WTC11 (cell line): ENCODE results near the gene SNX8. TPM values are rescaled to one million over a fixed set of nuclear protein-coding genes. Genes with fewer than 3 reads are reported as not detected.

Experiments used
- ATAC-seq: fragments of 200-7000 bp; cut with Tn5 transposase; 2 replicates; pipeline ENCODE4 v1.10.0; 2021; ENCODE audit warnings: mild to moderate bottlenecking, moderate library complexity
- CTCF ChIA-PET: fragments of 300-600 bp; sonication (Branson Sonifier 250); formaldehyde crosslinking; loops from one replicate; lab custom pipeline; 2021; ENCODE audit warnings: antibody characterized with exemption; lab: Charles Lee
- POLR2A ChIA-PET: fragments of 350-600 bp; sonication (Branson Sonifier 250); formaldehyde crosslinking; loops from one replicate; lab custom pipeline; 2021; ENCODE audit warnings: antibody characterized with exemption; lab: Charles Lee
- DNase-seq: peaks from one replicate; pipeline ENCODE4 v3.0.0; 2021; ENCODE audit warnings: low spot score
- H3K27ac Mint-ChIP-seq: 2 replicates; pipeline ENCODE4 v1.8.0; 2021; ENCODE audit warnings: mixed read lengths
- H3K27me3 Mint-ChIP-seq: 2 replicates; pipeline ENCODE4 v1.8.0; 2021; ENCODE audit warnings: low read depth, mild to moderate bottlenecking, moderate library complexity, mixed read lengths
- H3K36me3 Mint-ChIP-seq: 2 replicates; pipeline ENCODE4 v1.8.0; 2021; ENCODE audit warnings: mixed read lengths
- H3K4me1 Mint-ChIP-seq: 2 replicates; pipeline ENCODE4 v1.8.0; 2022; ENCODE audit warnings: mixed read lengths
- H3K4me3 Mint-ChIP-seq: 2 replicates; pipeline ENCODE4 v1.8.0; 2021; ENCODE audit warnings: mild to moderate bottlenecking, moderate library complexity, mixed read lengths
- H3K9me3 Mint-ChIP-seq: 2 replicates; pipeline ENCODE4 v1.8.0; 2021; ENCODE audit warnings: mixed read lengths
- ATF1 ChIP-seq: sonication (generic); formaldehyde crosslinking; IDR thresholded peaks from 2 replicates; pipeline ENCODE4 v1.8.1; 2023; ENCODE audit warnings: mild to moderate bottlenecking, moderate library complexity, missing genetic modification reagents
- EMX1 ChIP-seq: fragments of 250-450 bp; sonication (Bioruptor Pico); IDR thresholded peaks from 2 replicates; pipeline ENCODE4 v1.8.0; 2021; ENCODE audit warnings: mild to moderate bottlenecking
- ETV6 ChIP-seq: sonication (generic); formaldehyde crosslinking; IDR thresholded peaks from 2 replicates; pipeline ENCODE4 v1.8.1; 2022; ENCODE audit warnings: mild to moderate bottlenecking, missing genetic modification reagents
- FOXK1 ChIP-seq: sonication (generic); formaldehyde crosslinking; IDR thresholded peaks from 2 replicates; pipeline ENCODE4 v1.8.0; 2022; ENCODE audit warnings: mild to moderate bottlenecking, moderate library complexity, missing genetic modification reagents
- IRF2 ChIP-seq: sonication (generic); formaldehyde crosslinking; IDR thresholded peaks from 2 replicates; pipeline ENCODE4 v1.8.0; 2022; ENCODE audit warnings: low read depth, missing genetic modification reagents, borderline replicate concordance
- JAZF1 ChIP-seq: fragments of 250-450 bp; sonication (Bioruptor Pico); IDR thresholded peaks from 2 replicates; pipeline ENCODE4 v1.9.0; 2021; ENCODE audit warnings: moderate library complexity, mild to moderate bottlenecking, inconsistent platforms
- ZNF219 ChIP-seq: sonication (generic); formaldehyde crosslinking; IDR thresholded peaks from 2 replicates; pipeline ENCODE4 v1.8.0; 2023; ENCODE audit warnings: missing genetic modification reagents, mild to moderate bottlenecking, borderline replicate concordance
- ZNF416 ChIP-seq: fragments of 250-450 bp; sonication (Bioruptor Pico); IDR thresholded peaks from 2 replicates; pipeline ENCODE4 v1.9.0; 2021; ENCODE audit warnings: mild to moderate bottlenecking, inconsistent platforms
- total RNA-seq: library from RNA; stranded (reverse); gene quantifications from 3 replicates; pipeline ENCODE4 v1.2.3, GENCODE V29; 2021
- TF ChIP-seq, protein P1 (sequence below): sonication (generic); formaldehyde crosslinking; IDR thresholded peaks from 2 replicates; pipeline ENCODE4 v1.8.1; 2023; ENCODE audit warnings: mild to moderate bottlenecking, missing genetic modification reagents
- TF ChIP-seq, protein P2 (sequence below): sonication (generic); formaldehyde crosslinking; IDR thresholded peaks from 2 replicates; pipeline ENCODE4 v1.8.0; 2022; ENCODE audit warnings: mild to moderate bottlenecking, missing genetic modification reagents
- TF ChIP-seq, protein P3 (sequence below): sonication (generic); formaldehyde crosslinking; IDR thresholded peaks from 2 replicates; pipeline ENCODE4 v1.8.1; 2023; ENCODE audit warnings: mild to moderate bottlenecking, missing genetic modification reagents, borderline replicate concordance
- TF ChIP-seq, protein P4 (sequence below): sonication (generic); formaldehyde crosslinking; IDR thresholded peaks from 2 replicates; pipeline ENCODE4 v1.8.0; 2023; ENCODE audit warnings: missing genetic modification reagents, mild to moderate bottlenecking, borderline replicate concordance
- TF ChIP-seq, protein P5 (sequence below): sonication (generic); formaldehyde crosslinking; IDR thresholded peaks from 2 replicates; pipeline ENCODE4 v1.8.1; 2022; ENCODE audit warnings: low read depth, missing genetic modification reagents, borderline replicate concordance

Gene SNX8
- total RNA-seq, 1 experiment from 2014 or later, result 50.8 TPM

DNA sequence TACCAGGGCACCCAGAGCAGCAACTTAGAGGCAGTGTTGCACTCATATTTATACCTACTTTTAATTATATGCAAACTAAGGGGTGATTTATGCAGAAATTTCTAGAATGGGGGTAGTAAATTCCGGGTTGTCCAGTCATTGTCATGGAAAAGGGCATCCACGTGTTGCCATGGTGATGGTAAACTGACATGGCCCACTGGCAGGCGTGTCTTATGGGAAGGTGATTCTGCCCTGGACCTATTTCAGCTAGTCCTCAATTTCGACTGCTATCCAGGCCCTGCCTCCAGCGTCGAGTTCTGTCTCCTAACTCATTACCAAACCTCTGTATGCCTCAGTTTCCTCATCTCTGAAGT is 12.8 kb downstream of the SNX8 start:
- POLR2A ChIA-PET, result interaction anchor here (1.0 kb wide), 1 partner anchor 32 kb away, joined by 3 read pairs; no protein-coding TSS in a partner anchor
- peak overlapping the region; percentile 96 for H3K27ac Mint-ChIP-seq
- ATAC-seq, result peak; percentile 68

DNA sequence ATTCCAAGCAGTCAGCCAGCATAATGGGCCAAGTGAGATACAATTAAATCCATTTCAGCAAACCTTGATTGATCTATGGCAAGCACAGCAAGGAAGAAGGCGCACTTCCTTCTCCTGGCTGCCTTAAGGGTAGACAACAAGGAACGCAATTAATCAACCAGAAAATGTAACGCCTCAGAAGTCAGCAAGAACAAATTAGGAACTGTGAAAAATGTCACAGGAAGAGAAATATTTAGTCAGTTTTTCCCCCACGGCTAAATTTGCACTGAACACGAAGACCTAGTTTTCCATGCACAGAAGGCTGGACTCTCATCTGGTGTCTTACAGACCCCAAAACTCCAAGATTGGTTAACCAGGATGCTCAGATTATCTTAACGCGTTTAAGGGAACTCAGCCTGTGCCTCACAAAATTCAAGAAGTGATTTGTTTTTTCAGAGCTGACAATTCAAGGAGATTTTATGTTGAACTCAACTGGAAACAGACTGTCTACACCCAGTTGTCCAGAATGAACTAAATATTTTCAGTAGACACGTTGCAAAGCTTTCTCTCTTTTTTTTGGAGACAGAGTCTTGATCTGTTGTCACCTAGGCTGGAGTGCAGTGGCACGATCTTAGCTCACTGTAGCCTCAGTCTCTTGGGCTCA is 14.2 kb downstream of the SNX8 start:
- ChIA-PET POLR2A (interaction anchor here (1.4 kb wide), 1 partner anchor 10 kb away, joined by 3 read pairs; no protein-coding TSS in a partner anchor), CTCF (interaction anchor here (1.6 kb wide), 1 partner anchor 21 kb away, joined by 6 read pairs; no protein-coding TSS in a partner anchor)
- Mint-ChIP-seq H3K36me3 (peaks cover 26% of the 10 kb centered on the region), H3K4me1 (peaks cover 40% of the 10 kb centered on the region), H3K4me3 (no peak overlapping the region), H3K27me3 (no peaks in the 10 kb centered on the region; the same call in 1 of the 2 replicates), H3K9me3 (peaks cover 14% of the 10 kb centered on the region), H3K27ac (peak overlapping the region; percentile 91)
- DNase-seq, result no peak
- no peak for ATAC-seq
- no peak for TF ChIP-seq FOXK1
- TF ChIP-seq, protein P1, sequence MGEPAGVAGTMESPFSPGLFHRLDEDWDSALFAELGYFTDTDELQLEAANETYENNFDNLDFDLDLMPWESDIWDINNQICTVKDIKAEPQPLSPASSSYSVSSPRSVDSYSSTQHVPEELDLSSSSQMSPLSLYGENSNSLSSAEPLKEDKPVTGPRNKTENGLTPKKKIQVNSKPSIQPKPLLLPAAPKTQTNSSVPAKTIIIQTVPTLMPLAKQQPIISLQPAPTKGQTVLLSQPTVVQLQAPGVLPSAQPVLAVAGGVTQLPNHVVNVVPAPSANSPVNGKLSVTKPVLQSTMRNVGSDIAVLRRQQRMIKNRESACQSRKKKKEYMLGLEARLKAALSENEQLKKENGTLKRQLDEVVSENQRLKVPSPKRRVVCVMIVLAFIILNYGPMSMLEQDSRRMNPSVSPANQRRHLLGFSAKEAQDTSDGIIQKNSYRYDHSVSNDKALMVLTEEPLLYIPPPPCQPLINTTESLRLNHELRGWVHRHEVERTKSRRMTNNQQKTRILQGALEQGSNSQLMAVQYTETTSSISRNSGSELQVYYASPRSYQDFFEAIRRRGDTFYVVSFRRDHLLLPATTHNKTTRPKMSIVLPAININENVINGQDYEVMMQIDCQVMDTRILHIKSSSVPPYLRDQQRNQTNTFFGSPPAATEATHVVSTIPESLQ (CRISPR knock-in tag), result no peak
- TF ChIP-seq, protein P2, sequence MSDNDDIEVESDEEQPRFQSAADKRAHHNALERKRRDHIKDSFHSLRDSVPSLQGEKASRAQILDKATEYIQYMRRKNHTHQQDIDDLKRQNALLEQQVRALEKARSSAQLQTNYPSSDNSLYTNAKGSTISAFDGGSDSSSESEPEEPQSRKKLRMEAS (CRISPR knock-in tag), result no peak
- TF ChIP-seq, protein P3, sequence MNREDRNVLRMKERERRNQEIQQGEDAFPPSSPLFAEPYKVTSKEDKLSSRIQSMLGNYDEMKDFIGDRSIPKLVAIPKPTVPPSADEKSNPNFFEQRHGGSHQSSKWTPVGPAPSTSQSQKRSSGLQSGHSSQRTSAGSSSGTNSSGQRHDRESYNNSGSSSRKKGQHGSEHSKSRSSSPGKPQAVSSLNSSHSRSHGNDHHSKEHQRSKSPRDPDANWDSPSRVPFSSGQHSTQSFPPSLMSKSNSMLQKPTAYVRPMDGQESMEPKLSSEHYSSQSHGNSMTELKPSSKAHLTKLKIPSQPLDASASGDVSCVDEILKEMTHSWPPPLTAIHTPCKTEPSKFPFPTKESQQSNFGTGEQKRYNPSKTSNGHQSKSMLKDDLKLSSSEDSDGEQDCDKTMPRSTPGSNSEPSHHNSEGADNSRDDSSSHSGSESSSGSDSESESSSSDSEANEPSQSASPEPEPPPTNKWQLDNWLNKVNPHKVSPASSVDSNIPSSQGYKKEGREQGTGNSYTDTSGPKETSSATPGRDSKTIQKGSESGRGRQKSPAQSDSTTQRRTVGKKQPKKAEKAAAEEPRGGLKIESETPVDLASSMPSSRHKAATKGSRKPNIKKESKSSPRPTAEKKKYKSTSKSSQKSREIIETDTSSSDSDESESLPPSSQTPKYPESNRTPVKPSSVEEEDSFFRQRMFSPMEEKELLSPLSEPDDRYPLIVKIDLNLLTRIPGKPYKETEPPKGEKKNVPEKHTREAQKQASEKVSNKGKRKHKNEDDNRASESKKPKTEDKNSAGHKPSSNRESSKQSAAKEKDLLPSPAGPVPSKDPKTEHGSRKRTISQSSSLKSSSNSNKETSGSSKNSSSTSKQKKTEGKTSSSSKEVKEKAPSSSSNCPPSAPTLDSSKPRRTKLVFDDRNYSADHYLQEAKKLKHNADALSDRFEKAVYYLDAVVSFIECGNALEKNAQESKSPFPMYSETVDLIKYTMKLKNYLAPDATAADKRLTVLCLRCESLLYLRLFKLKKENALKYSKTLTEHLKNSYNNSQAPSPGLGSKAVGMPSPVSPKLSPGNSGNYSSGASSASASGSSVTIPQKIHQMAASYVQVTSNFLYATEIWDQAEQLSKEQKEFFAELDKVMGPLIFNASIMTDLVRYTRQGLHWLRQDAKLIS (CRISPR knock-in tag), result no peak
- no peak for TF ChIP-seq JAZF1 (CRISPR knock-in tag)
- no peak for TF ChIP-seq EMX1 (CRISPR knock-in tag)
- TF ChIP-seq, protein P4, sequence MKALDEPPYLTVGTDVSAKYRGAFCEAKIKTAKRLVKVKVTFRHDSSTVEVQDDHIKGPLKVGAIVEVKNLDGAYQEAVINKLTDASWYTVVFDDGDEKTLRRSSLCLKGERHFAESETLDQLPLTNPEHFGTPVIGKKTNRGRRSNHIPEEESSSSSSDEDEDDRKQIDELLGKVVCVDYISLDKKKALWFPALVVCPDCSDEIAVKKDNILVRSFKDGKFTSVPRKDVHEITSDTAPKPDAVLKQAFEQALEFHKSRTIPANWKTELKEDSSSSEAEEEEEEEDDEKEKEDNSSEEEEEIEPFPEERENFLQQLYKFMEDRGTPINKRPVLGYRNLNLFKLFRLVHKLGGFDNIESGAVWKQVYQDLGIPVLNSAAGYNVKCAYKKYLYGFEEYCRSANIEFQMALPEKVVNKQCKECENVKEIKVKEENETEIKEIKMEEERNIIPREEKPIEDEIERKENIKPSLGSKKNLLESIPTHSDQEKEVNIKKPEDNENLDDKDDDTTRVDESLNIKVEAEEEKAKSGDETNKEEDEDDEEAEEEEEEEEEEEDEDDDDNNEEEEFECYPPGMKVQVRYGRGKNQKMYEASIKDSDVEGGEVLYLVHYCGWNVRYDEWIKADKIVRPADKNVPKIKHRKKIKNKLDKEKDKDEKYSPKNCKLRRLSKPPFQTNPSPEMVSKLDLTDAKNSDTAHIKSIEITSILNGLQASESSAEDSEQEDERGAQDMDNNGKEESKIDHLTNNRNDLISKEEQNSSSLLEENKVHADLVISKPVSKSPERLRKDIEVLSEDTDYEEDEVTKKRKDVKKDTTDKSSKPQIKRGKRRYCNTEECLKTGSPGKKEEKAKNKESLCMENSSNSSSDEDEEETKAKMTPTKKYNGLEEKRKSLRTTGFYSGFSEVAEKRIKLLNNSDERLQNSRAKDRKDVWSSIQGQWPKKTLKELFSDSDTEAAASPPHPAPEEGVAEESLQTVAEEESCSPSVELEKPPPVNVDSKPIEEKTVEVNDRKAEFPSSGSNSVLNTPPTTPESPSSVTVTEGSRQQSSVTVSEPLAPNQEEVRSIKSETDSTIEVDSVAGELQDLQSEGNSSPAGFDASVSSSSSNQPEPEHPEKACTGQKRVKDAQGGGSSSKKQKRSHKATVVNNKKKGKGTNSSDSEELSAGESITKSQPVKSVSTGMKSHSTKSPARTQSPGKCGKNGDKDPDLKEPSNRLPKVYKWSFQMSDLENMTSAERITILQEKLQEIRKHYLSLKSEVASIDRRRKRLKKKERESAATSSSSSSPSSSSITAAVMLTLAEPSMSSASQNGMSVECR (CRISPR knock-in tag), result no peak
- TF ChIP-seq ZNF219, result no peak

More for the DNA sequence above, 12.8 kb downstream of the SNX8 start:
- TF ChIP-seq ATF1 (CRISPR knock-in tag) (no peak), IRF2 (CRISPR knock-in tag) (no peak), ETV6 (CRISPR knock-in tag) (peak; percentile 17; the same call in 1 of the 2 replicates), ZNF416 (CRISPR knock-in tag) (no peak)
- TF ChIP-seq, protein P5, sequence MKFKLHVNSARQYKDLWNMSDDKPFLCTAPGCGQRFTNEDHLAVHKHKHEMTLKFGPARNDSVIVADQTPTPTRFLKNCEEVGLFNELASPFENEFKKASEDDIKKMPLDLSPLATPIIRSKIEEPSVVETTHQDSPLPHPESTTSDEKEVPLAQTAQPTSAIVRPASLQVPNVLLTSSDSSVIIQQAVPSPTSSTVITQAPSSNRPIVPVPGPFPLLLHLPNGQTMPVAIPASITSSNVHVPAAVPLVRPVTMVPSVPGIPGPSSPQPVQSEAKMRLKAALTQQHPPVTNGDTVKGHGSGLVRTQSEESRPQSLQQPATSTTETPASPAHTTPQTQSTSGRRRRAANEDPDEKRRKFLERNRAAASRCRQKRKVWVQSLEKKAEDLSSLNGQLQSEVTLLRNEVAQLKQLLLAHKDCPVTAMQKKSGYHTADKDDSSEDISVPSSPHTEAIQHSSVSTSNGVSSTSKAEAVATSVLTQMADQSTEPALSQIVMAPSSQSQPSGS (CRISPR knock-in tag), result no peak
- CTCF ChIA-PET, result interaction anchor here (1.6 kb wide), 1 partner anchor 20 kb away, joined by 6 read pairs; no protein-coding TSS in a partner anchor
- Mint-ChIP-seq H3K27me3 (no peaks in the 10 kb centered on the region; the same call in 1 of the 2 replicates), H3K9me3 (peaks cover 14% of the 10 kb centered on the region), H3K4me3 (peak overlapping the region; percentile 31; the same call in 1 of the 2 replicates), H3K4me1 (peaks cover 30% of the 10 kb centered on the region), H3K36me3 (peaks cover 26% of the 10 kb centered on the region)
- DNase-seq, result peak; percentile 67
